DOHH2 (cell line): ENCODE measurements around the gene FASTKD3.

Experiments
- H3F3A ChIP-seq: fragments of 200-600 bp; sonication (generic), shearing (Covaris generic); 2 replicates; pipeline ENCODE4 v1.6.0; 2016; ENCODE audit warnings: antibody characterized with exemption, mild to moderate bottlenecking; ENCODE audit not compliant: control insufficient read depth, insufficient read depth
- H3K27ac ChIP-seq: fragments of 200-600 bp; sonication (generic); 2 replicates; pipeline ENCODE4 v1.5.1; 2014; ENCODE audit warnings: low read depth, mild to moderate bottlenecking, low read length, moderate library complexity
- H3K27me3 ChIP-seq: fragments of 200-600 bp; sonication (generic); 2 replicates; pipeline ENCODE4 v1.6.1; 2014; ENCODE audit warnings: mild to moderate bottlenecking, low read length, mixed read lengths; ENCODE audit not compliant: control insufficient read depth
- H3K36me3 ChIP-seq: fragments of 200-600 bp; sonication (generic); 2 replicates; pipeline ENCODE4 v1.6.1; 2014; ENCODE audit warnings: mild to moderate bottlenecking, low read length, moderate library complexity, mixed read lengths; ENCODE audit not compliant: control insufficient read depth
- H3K4me1 ChIP-seq: fragments of 200-600 bp; sonication (generic); 2 replicates; pipeline ENCODE4 v1.6.1; 2014; ENCODE audit warnings: mild to moderate bottlenecking, low read length, mixed read lengths; ENCODE audit not compliant: control insufficient read depth
- H3K4me2 ChIP-seq: fragments of 200-600 bp; sonication (generic); 2 replicates; pipeline ENCODE4 v1.6.0; 2014; ENCODE audit warnings: mild to moderate bottlenecking, low read length, moderate library complexity
- H3K4me3 ChIP-seq: fragments of 200-600 bp; sonication (generic); 2 replicates; pipeline ENCODE4 v1.5.1; 2014; ENCODE audit warnings: mild to moderate bottlenecking, low read length, mixed read lengths
- H3K79me2 ChIP-seq: fragments of 200-600 bp; sonication (generic); 2 replicates; pipeline ENCODE4 v1.6.1; 2014; ENCODE audit warnings: mild to moderate bottlenecking, low read length, mixed read lengths; ENCODE audit not compliant: control insufficient read depth
- H3K9me2 ChIP-seq: fragments of 200-600 bp; sonication (generic); replicated peaks from 2 replicates; pipeline ENCODE4 v1.6.1; 2014; ENCODE audit warnings: mild to moderate bottlenecking, low read length, mixed read lengths; ENCODE audit not compliant: control insufficient read depth
- H3K9me3 ChIP-seq: fragments of 200-600 bp; sonication (generic); 2 replicates; pipeline ENCODE4 v1.6.1; 2014; ENCODE audit warnings: antibody characterized with exemption, low read length, mixed read lengths; ENCODE audit not compliant: control insufficient read depth, insufficient read depth
- H4K20me1 ChIP-seq: fragments of 200-600 bp; sonication (generic); 2 replicates; pipeline ENCODE4 v1.6.0; 2014; ENCODE audit warnings: low read depth, mild to moderate bottlenecking, antibody characterized with exemption, low read length, moderate library complexity; ENCODE audit not compliant: control insufficient read depth, insufficient read depth
- EZH2phosphoT487 ChIP-seq: fragments of 200-600 bp; sonication (generic); IDR thresholded peaks from 2 replicates; pipeline ENCODE4 v1.6.1; 2017; ENCODE audit warnings: borderline replicate concordance, mild to moderate bottlenecking, antibody characterized with exemption, low read length, moderate library complexity, mixed read lengths
- TF ChIP-seq, protein P1 (sequence below): fragments of 200-600 bp; sonication (generic); IDR thresholded peaks from one replicate; pipeline ENCODE4 v1.5.1; 2014; ENCODE audit warnings: antibody characterized with exemption, mild to moderate bottlenecking, low read depth, low read length; ENCODE audit not compliant: poor library complexity, severe bottlenecking

FASTKD3 gene

DNA sequence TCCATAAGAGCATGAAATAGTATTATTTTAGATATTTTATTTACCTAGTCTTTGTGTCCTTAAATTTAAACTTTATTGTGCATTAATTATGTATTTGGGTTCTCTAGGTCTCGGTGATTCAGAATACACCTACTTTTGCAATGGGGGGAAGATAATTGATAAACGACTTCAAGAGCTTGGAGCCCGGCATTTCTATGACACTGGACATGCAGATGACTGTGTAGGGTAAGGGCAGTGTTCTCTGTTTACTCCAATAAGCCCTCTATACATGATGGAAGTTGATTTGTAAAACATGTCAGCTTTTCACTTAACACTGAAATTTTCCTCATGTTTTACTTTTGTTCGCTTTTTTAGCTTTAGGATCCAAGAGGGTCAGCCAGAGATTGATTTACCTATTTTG is 6.3 kb upstream of the FASTKD3 start:
- H3K79me2 ChIP-seq = peaks cover 93% of the 10 kb centered on the region
- no peaks in the 10 kb centered on the region for H3K9me3 ChIP-seq
- no peak overlapping the region for H3K4me3 ChIP-seq
- no peaks in the 10 kb centered on the region for H3K9me2 ChIP-seq
- TF ChIP-seq, protein P1, sequence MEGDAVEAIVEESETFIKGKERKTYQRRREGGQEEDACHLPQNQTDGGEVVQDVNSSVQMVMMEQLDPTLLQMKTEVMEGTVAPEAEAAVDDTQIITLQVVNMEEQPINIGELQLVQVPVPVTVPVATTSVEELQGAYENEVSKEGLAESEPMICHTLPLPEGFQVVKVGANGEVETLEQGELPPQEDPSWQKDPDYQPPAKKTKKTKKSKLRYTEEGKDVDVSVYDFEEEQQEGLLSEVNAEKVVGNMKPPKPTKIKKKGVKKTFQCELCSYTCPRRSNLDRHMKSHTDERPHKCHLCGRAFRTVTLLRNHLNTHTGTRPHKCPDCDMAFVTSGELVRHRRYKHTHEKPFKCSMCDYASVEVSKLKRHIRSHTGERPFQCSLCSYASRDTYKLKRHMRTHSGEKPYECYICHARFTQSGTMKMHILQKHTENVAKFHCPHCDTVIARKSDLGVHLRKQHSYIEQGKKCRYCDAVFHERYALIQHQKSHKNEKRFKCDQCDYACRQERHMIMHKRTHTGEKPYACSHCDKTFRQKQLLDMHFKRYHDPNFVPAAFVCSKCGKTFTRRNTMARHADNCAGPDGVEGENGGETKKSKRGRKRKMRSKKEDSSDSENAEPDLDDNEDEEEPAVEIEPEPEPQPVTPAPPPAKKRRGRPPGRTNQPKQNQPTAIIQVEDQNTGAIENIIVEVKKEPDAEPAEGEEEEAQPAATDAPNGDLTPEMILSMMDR = no peak
- no peak for TF ChIP-seq EZH2phosphoT487
- H3K4me1 ChIP-seq = peaks cover 30% of the 10 kb centered on the region
- H3K27ac ChIP-seq = no peak overlapping the region
- H3F3A ChIP-seq = no peaks in the 10 kb centered on the region
- no peaks in the 10 kb centered on the region for H3K27me3 ChIP-seq
- peaks cover 97% of the 10 kb centered on the region for H3K36me3 ChIP-seq
- no peak overlapping the region for H3K4me2 ChIP-seq
- H4K20me1 ChIP-seq = peaks cover 21% of the 10 kb centered on the region

DNA sequence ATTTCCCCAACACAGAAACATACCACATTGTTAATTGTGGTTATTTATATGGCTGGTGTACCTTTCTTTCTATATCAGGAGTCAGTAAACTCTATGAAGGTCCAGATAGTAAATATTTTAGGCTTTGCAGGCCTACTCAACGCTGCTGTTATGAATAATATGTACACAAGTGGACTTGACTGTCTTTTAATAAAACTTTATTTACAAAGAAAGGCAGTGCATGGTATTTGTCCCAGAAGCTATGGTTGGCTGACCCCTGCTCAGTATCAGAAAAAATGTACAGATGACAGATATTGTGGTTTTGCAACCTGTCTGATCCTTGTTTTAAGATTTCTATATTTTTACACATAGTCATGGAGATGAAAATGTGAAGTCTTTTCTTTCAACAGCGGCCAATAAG is 5.8 kb upstream of the FASTKD3 start:
- Histone ChIP-seq H3K27me3 (no peaks in the 10 kb centered on the region), H3K9me2 (no peaks in the 10 kb centered on the region), H3K9me3 (no peaks in the 10 kb centered on the region), H3K79me2 (peaks cover 93% of the 10 kb centered on the region), H3K4me3 (no peak overlapping the region), H3K4me1 (peaks cover 30% of the 10 kb centered on the region), H3K36me3 (peaks cover 94% of the 10 kb centered on the region), H3F3A (no peaks in the 10 kb centered on the region), H3K4me2 (no peak overlapping the region), H4K20me1 (peaks cover 25% of the 10 kb centered on the region), H3K27ac (no peak overlapping the region)
- TF ChIP-seq, protein P1 = no peak
- TF ChIP-seq EZH2phosphoT487 = no peak

DNA sequence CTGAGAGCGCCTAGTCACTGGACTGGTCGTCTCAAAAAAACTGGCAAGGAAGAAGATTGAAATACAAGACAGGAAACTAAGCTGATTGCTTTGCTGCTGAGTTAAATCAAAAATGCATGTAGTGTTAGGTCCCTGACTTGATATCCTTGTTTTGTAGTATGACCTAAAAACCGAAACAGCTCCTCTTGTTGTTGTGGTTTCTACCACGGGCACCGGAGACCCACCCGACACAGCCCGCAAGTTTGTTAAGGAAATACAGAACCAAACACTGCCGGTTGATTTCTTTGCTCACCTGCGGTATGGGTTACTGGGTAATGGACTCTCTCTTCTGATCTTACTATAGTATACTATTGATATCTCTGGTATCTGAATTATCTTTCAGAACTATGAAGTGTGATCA is 4.4 kb upstream of the FASTKD3 start:
- peaks cover 85% of the 10 kb centered on the region for H3K36me3 ChIP-seq
- H3K79me2 ChIP-seq = peaks cover 95% of the 10 kb centered on the region

More for the DNA sequence above, 4.4 kb upstream of the FASTKD3 start:
- peaks cover 30% of the 10 kb centered on the region for H3K4me1 ChIP-seq
- H3K27me3 ChIP-seq = no peaks in the 10 kb centered on the region
- H3K9me2 ChIP-seq = no peaks in the 10 kb centered on the region
- H3F3A ChIP-seq = no peaks in the 10 kb centered on the region
- no peaks in the 10 kb centered on the region for H3K9me3 ChIP-seq
- no peak overlapping the region for H3K4me2 ChIP-seq
- H3K4me3 ChIP-seq = no peak overlapping the region
- H3K27ac ChIP-seq = no peak overlapping the region
- H4K20me1 ChIP-seq = peaks cover 26% of the 10 kb centered on the region
- TF ChIP-seq, protein P1 = no peak
- TF ChIP-seq EZH2phosphoT487 = no peak
